Epithelial cell of esophagus (primary cell): ENCODE results near the gene GRAP.

Source experiments
- DNase-seq: peaks from one replicate; pipeline ENCODE4 v3.0.0; 2010; ENCODE audit warnings: low read depth
- H3K4me3 ChIP-seq: 2 replicates; pipeline ENCODE4 v1.5.1; 2011; ENCODE audit warnings: mild to moderate bottlenecking, low read length, control low read depth
- TF ChIP-seq, protein P1 (sequence below): IDR thresholded peaks from 2 replicates; pipeline ENCODE4 v1.5.1; 2011; ENCODE audit warnings: low read depth, mild to moderate bottlenecking, low read length, control low read depth, inconsistent platforms; ENCODE audit not compliant: insufficient read depth; ENCODE audit errors: missing control alignments

The GRAP gene

DNA sequence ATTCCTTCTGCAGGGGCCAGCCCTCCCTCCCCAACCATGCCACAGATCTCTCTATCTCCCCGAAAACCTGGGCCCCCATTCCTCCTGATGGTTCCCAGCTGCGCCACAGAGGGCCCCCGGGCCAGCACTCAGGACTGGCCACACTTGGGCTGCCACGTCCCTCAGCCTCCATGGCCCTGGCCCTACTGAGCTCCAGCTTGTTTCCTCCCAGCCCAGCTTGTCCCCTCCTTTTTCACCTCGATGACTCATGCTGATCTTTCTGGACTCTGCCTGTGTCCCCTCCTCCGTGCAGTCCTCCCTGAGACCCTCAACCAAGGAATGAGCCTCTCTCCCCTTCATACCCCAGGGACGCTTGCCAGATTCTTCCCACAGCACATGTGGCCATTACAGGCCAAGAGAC is 31.3 kb downstream of the GRAP start:
- no peak overlapping the region for H3K4me3 ChIP-seq
- no peak for DNase-seq
- TF ChIP-seq, protein P1, sequence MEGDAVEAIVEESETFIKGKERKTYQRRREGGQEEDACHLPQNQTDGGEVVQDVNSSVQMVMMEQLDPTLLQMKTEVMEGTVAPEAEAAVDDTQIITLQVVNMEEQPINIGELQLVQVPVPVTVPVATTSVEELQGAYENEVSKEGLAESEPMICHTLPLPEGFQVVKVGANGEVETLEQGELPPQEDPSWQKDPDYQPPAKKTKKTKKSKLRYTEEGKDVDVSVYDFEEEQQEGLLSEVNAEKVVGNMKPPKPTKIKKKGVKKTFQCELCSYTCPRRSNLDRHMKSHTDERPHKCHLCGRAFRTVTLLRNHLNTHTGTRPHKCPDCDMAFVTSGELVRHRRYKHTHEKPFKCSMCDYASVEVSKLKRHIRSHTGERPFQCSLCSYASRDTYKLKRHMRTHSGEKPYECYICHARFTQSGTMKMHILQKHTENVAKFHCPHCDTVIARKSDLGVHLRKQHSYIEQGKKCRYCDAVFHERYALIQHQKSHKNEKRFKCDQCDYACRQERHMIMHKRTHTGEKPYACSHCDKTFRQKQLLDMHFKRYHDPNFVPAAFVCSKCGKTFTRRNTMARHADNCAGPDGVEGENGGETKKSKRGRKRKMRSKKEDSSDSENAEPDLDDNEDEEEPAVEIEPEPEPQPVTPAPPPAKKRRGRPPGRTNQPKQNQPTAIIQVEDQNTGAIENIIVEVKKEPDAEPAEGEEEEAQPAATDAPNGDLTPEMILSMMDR: no peak

- H3K4me3 ChIP-seq: no peak overlapping the region
- peak; percentile 92 for DNase-seq
- TF ChIP-seq, protein P1: no peak
Measured at GRCh38 chr17:19014628-19015215, 32.0 kb downstream of the GRAP start.

GRCh38 chr17:19013806-19014627 is 32.7 kb downstream of the GRAP start:
- TF ChIP-seq, protein P1: no peak
- DNase-seq: no peak
- H3K4me3 ChIP-seq: no peak overlapping the region

- no peak for DNase-seq
- no peak overlapping the region for H3K4me3 ChIP-seq
- TF ChIP-seq, protein P1: no peak
Measured at GRCh38 chr17:19013226-19013625, 33.5 kb downstream of the GRAP start.

DNA sequence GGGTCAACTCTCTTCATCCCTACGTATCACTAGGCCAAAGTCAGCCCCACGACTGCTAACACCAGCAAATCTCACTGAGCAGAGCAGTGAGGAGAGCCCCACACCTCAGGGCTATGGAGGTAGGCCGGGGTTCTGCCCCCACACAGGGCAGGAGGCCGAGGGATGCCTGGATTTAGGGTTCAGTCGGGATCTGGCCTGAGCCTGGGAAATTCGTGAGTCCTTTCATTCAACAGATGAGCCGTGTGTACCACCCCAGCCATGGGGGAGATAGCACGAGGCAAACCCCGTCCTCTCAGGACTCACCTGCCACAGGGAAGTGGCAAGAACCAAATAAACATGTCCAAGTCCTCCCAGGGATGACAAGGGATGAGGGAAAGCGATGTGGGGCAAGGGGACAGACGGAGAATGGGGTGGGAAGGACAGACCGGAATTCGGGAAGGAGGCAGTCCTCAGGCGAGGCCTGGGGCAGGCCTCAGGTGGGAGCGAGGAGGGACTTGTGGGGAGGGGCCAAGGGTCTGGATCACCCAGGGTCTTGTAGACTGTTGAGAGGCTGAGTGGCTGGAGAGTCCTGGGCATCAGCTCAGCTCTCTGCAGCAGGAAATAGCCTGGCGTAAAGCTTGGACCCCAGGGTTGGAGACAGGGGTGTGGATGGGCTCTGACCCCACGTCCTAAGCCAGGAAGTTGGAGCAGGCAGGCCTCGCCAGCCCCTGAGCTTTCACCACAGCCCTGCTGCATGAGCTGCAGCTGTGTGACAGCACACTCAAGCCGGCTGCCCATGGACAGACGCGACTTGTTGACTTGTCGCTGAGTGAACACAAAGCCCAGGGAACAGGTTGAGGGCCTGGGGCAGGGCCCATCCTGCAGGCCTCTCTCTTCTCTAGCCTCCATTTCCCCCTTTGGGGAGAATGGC is 34.3 kb downstream of the GRAP start:
- TF ChIP-seq, protein P1: no peak
- no peak overlapping the region for H3K4me3 ChIP-seq
- no peak for DNase-seq

- no peak for DNase-seq
Measured at GRCh38 chr17:19011581-19011980, 35.2 kb downstream of the GRAP start.

More at GRCh38 chr17:19011581-19011980, 35.2 kb downstream of the GRAP start:
- H3K4me3 ChIP-seq: no peak overlapping the region
- TF ChIP-seq, protein P1: no peak
